HepG2 (cell line): ENCODE measurements around the gene PPP6R2. TPM values are rescaled to one million over a fixed set of nuclear protein-coding genes. Genes with fewer than 3 reads are reported as not detected.

Experiments
- BRF2 ChIP-seq: sonication (generic); formaldehyde crosslinking; IDR thresholded peaks from 2 replicates; pipeline ENCODE4 v1.8.1; 2022; ENCODE audit warnings: mild to moderate bottlenecking, missing genetic modification reagents
- E2F2 ChIP-seq: sonication (generic); formaldehyde crosslinking; IDR thresholded peaks from 2 replicates; pipeline ENCODE4 v1.4.0; 2020; ENCODE audit warnings: missing genetic modification reagents, borderline replicate concordance
- GATAD2A ChIP-seq: IDR thresholded peaks from 2 replicates; pipeline ENCODE4 v1.6.1; 2016
- GZF1 ChIP-seq: sonication (generic); formaldehyde crosslinking; IDR thresholded peaks from 2 replicates; pipeline ENCODE4 v1.5.1; 2020; ENCODE audit warnings: mild to moderate bottlenecking, missing genetic modification reagents
- HIVEP1 ChIP-seq: sonication (generic); formaldehyde crosslinking; IDR thresholded peaks from 2 replicates; pipeline ENCODE4 v1.4.0; 2020; ENCODE audit warnings: mild to moderate bottlenecking, missing genetic modification reagents
- HNF4G ChIP-seq, 2 experiments: sonication (generic) in 1 of 2; formaldehyde crosslinking in 1 of 2; IDR thresholded peaks; 2 replicates each; pipeline versions ENCODE4 v1.4.0 to v1.6.1; 2011 to 2020; ENCODE audit warnings: borderline replicate concordance in 2 of 2, low read depth in 2 of 2, mild to moderate bottlenecking in 2 of 2, low read length in 1 of 2, missing genetic modification reagents in 1 of 2, moderate library complexity in 1 of 2
- JUN ChIP-seq: sonication (generic); formaldehyde crosslinking; IDR thresholded peaks from 2 replicates; pipeline ENCODE4 v1.4.0; 2020; ENCODE audit warnings: mild to moderate bottlenecking, missing genetic modification reagents
- MTF1 ChIP-seq: sonication (generic); formaldehyde crosslinking; IDR thresholded peaks from 2 replicates; pipeline ENCODE4 v1.5.0; 2020; ENCODE audit warnings: missing genetic modification reagents
- NCOA2 ChIP-seq: sonication (generic); formaldehyde crosslinking; IDR thresholded peaks from 2 replicates; pipeline ENCODE4 v1.8.0; 2022; ENCODE audit warnings: inconsistent platforms
- NFAT5 ChIP-seq: sonication (generic); formaldehyde crosslinking; IDR thresholded peaks from 2 replicates; pipeline ENCODE4 v1.4.0; 2020; ENCODE audit warnings: missing genetic modification reagents
- REXO4 ChIP-seq: sonication (generic); formaldehyde crosslinking; IDR thresholded peaks from 2 replicates; pipeline ENCODE4 v1.8.0; 2022; ENCODE audit warnings: missing genetic modification reagents, mild to moderate bottlenecking, borderline replicate concordance
- RNF2 ChIP-seq: fragments of 450-650 bp; conservative IDR thresholded peaks from 2 replicates; pipeline ENCODE4 v1.6.1; 2016; ENCODE audit warnings: low read depth
- SUZ12 ChIP-seq: fragments of 150-350 bp; IDR thresholded peaks from 2 replicates; pipeline ENCODE4 v1.6.1; 2014; ENCODE audit warnings: low read depth, low read length
- ZBTB38 ChIP-seq: sonication (generic); formaldehyde crosslinking; IDR thresholded peaks from 2 replicates; pipeline ENCODE4 v1.5.1; 2020; ENCODE audit warnings: mild to moderate bottlenecking, missing genetic modification reagents
- ZNF496 ChIP-seq: sonication (generic); formaldehyde crosslinking; IDR thresholded peaks from 2 replicates; pipeline ENCODE4 v1.8.1; 2023; ENCODE audit warnings: mild to moderate bottlenecking, moderate library complexity, missing genetic modification reagents; ENCODE audit not compliant: insufficient replicate concordance
- ZNF549 ChIP-seq: sonication (generic); formaldehyde crosslinking; IDR thresholded peaks from 2 replicates; pipeline ENCODE4 v1.5.0; 2020; ENCODE audit warnings: missing genetic modification reagents
- ZNF574 ChIP-seq: sonication (generic); formaldehyde crosslinking; IDR thresholded peaks from 2 replicates; pipeline ENCODE4 v1.4.0; 2020; ENCODE audit warnings: missing genetic modification reagents
- ZNF883 ChIP-seq: sonication (generic); formaldehyde crosslinking; IDR thresholded peaks from 2 replicates; pipeline ENCODE4 v1.5.1; 2020; ENCODE audit warnings: mild to moderate bottlenecking, missing genetic modification reagents; ENCODE audit errors: not compliant biosample characterization
- polyA plus RNA-seq, 8 experiments: library from polyadenylated mRNA; depleted of rRNA in 3 of 8; stranded (reverse) in 7 of 8; unstranded in 1 of 8; fragments of >200 nt; fragmentation: Illumina TruSeq in 4 of 8; extraction: Trizol in 4 of 8; gene quantifications; 2 replicates each; pipeline versions ENCODE4 v1.2.1 to v1.2.3, GENCODE V29; 2011 to 2016; ENCODE audit warnings: low read depth in 4 of 8, missing spikeins in 1 of 8, mixed read lengths in 1 of 8; ENCODE audit not compliant: insufficient read depth in 1 of 8
- total RNA-seq, 5 experiments: library from RNA; depleted of rRNA; stranded (reverse); fragments of >200 nt; fragmentation: Illumina TruSeq; extraction: Trizol; gene quantifications; 2 replicates each; pipeline ENCODE4 v1.2.3, GENCODE V29; 2016; ENCODE audit warnings: low read depth in 1 of 5

Gene PPP6R2
- total and polyA plus RNA-seq, 2 of the 13 experiments (the other 11 are each of a cell fraction or from before 2014, with no cell fraction given) = 55.0 to 102 TPM

GRCh38 chr22:50485221-50486131, 142.3 kb downstream of the PPP6R2 start (continued):
- TF ChIP-seq NFAT5 (no peak), E2F2 (no peak), HIVEP1 (CRISPR knock-in tag) (peak; percentile 71), SUZ12 (no peak), ZBTB38 (CRISPR knock-in tag) (0 out of 2 replicates have a peak, but pooled peaks have one; percentile 6), NCOA2 (CRISPR knock-in tag) (peak; percentile 63), ZNF549 (CRISPR knock-in tag) (no peak), HNF4G (IDR thresholded peaks at IDR 0.05; ENCODE audit: borderline replicate concordance, low read depth, low read length) (no peak), HNF4G (CRISPR knock-in tag; IDR thresholded peaks at IDR 0.05; ENCODE audit: borderline replicate concordance, low read depth) (no peak), ZNF574 (CRISPR knock-in tag) (peak; percentile 59), GZF1 (CRISPR knock-in tag) (no peak), MTF1 (CRISPR knock-in tag) (no peak), GATAD2A (CRISPR knock-in tag) (peak; percentile 87), REXO4 (0 out of 2 replicates have a peak, but pooled peaks have one; percentile 49), RNF2 (0 out of 2 replicates have a peak, but pooled peaks have one; percentile 49), ZNF496 (no peak), BRF2 (CRISPR knock-in tag) (peak; percentile 47; the same call in 1 of the 2 replicates), ZNF883 (CRISPR knock-in tag) (no peak), JUN (CRISPR knock-in tag) (0 out of 2 replicates have a peak, but pooled peaks have one; percentile 53)
